Gastroesophageal sphincter (tissue), 3 donors: ENCODE measurements around the gene DDX3X.

Experiments
- CTCF ChIP-seq, 4 experiments: fragments of 200-600 bp in 2 of 4; fragments of 450-650 bp in 2 of 4; sonication (generic) in 1 of 4; IDR thresholded peaks; one replicate each; pipeline ENCODE4 v1.5.1; 2017 to 2019; ENCODE audit warnings: antibody characterized with exemption in 4 of 4, mild to moderate bottlenecking in 2 of 4, moderate library complexity in 2 of 4
- EP300 ChIP-seq: sonication (generic); formaldehyde crosslinking; IDR thresholded peaks from one replicate; pipeline ENCODE4 v1.6.1; 2017; ENCODE audit warnings: antibody characterized with exemption, mild to moderate bottlenecking

GRCh38 chrX:41377624-41378023 is 43.7 kb downstream of the DDX3X start:
- TF ChIP-seq CTCF (IDR thresholded peaks at IDR 0.05), result no peak
- no peak for TF ChIP-seq EP300
